Epithelial cell of prostate (primary cell): ENCODE measurements around the gene CCR7.

Source experiments
- DNase-seq: peaks from one replicate; pipeline ENCODE4 v3.0.0-alpha.2; 2011; ENCODE audit warnings: low read depth, low spot score
- H3K27ac ChIP-seq: fragments of 450-650 bp; 2 replicates; pipeline ENCODE4 v1.5.1; 2017; ENCODE audit warnings: mild to moderate bottlenecking

CCR7 gene

GRCh38 chr17:40522250-40522960, 42.9 kb downstream of the CCR7 start:
- no peak for DNase-seq
- H3K27ac ChIP-seq: peak overlapping the region; percentile 99

GRCh38 chr17:40520991-40521453, 44.2 kb downstream of the CCR7 start:
- peak overlapping the region; percentile 99 for H3K27ac ChIP-seq
- no peak for DNase-seq

- H3K27ac ChIP-seq: peak overlapping the region; percentile 99
- DNase-seq: no peak
Measured at GRCh38 chr17:40519089-40519775, 46.0 kb downstream of the CCR7 start.

GRCh38 chr17:40518401-40519088, 46.7 kb downstream of the CCR7 start:
- DNase-seq: no peak
- peak overlapping the region; percentile 99 for H3K27ac ChIP-seq

GRCh38 chr17:40517981-40518380, 47.3 kb downstream of the CCR7 start:
- no peak for DNase-seq
- peak overlapping the region; percentile 99 for H3K27ac ChIP-seq

GRCh38 chr17:40517286-40517662, 48.0 kb downstream of the CCR7 start:
- no peak for DNase-seq
- peak overlapping the region; percentile 99 for H3K27ac ChIP-seq

GRCh38 chr17:40516581-40517285, 48.5 kb downstream of the CCR7 start:
- no peak for DNase-seq
- H3K27ac ChIP-seq: peak overlapping the region; percentile 99

- peak overlapping the region; percentile 99 for H3K27ac ChIP-seq
- DNase-seq: no peak
Measured at GRCh38 chr17:40515491-40516041, 49.7 kb downstream of the CCR7 start.

- peak overlapping the region; percentile 99 for H3K27ac ChIP-seq
- DNase-seq: no peak
Measured at GRCh38 chr17:40515011-40515410, 50.3 kb downstream of the CCR7 start.

GRCh38 chr17:40514013-40514875, 51.0 kb downstream of the CCR7 start:
- DNase-seq: no peak
- no peak overlapping the region for H3K27ac ChIP-seq

- DNase-seq: no peak
- peak overlapping the region; percentile 89 for H3K27ac ChIP-seq
Measured at GRCh38 chr17:40511667-40512220, 53.5 kb downstream of the CCR7 start.

GRCh38 chr17:40511136-40511535, 54.1 kb downstream of the CCR7 start:
- DNase-seq: no peak

GRCh38 chr17:40510328-40510648, 55.0 kb downstream of the CCR7 start:
- peak; percentile 94 for DNase-seq
- H3K27ac ChIP-seq: peak overlapping the region; percentile 89

More at GRCh38 chr17:40511136-40511535, 54.1 kb downstream of the CCR7 start:
- peak overlapping the region; percentile 89 for H3K27ac ChIP-seq

GRCh38 chr17:40509626-40510327, 55.5 kb downstream of the CCR7 start:
- H3K27ac ChIP-seq: peak overlapping the region; percentile 89

GRCh38 chr17:40506786-40507185, 58.5 kb downstream of the CCR7 start:
- DNase-seq: no peak

More at GRCh38 chr17:40509626-40510327, 55.5 kb downstream of the CCR7 start:
- DNase-seq: no peak

More at GRCh38 chr17:40506786-40507185, 58.5 kb downstream of the CCR7 start:
- no peak overlapping the region for H3K27ac ChIP-seq
